IMR-90 (cell line): ENCODE data around the gene ING3. TPM values are rescaled to one million over a fixed set of nuclear protein-coding genes. Genes with fewer than 3 reads are reported as not detected.
A peak's percentile ranks its signal among the peaks of the same experiment; 100 is the strongest.

Source experiments
- ATAC-seq: fragments of 200-7000 bp; cut with Tn5 transposase; 2 replicates; pipeline ENCODE4 v1.9.1; 2020; ENCODE audit warnings: low read depth, mild to moderate bottlenecking, moderate library complexity
- BruUV-seq: library from RNA; stranded (reverse); fragments of 400-500 nt; replicated peaks from 2 replicates; lab custom pipeline; 2021; lab: Mats Ljungman, UMichigan
- CTCF ChIA-PET: fragments of 300-600 bp; formaldehyde crosslinking; extraction: SDS; loops from one replicate; lab custom pipeline; 2021; ENCODE audit warnings: antibody characterized with exemption; lab: Yijun Ruan, JAX
- POLR2A ChIA-PET: fragments of 300-600 bp; sonication (Branson Sonifier 250); formaldehyde crosslinking; loops from one replicate; lab custom pipeline; 2022; ENCODE audit warnings: antibody characterized with exemption; ENCODE audit not compliant: unreplicated experiment; lab: Charles Lee
- DNase-seq: peaks from one replicate; pipeline ENCODE4 v3.0.0; 2013
- H2AFZ ChIP-seq: replicated peaks from 2 replicates; pipeline ENCODE3; 2013; ENCODE audit warnings: low read length, mild to moderate bottlenecking; ENCODE audit not compliant: poor library complexity
- H2AK5ac ChIP-seq: 2 replicates; pipeline ENCODE4 v1.6.1; 2013; ENCODE audit warnings: low read depth, low read length, inconsistent platforms
- H2AK9ac ChIP-seq: replicated peaks from 2 replicates; pipeline ENCODE3; 2013; ENCODE audit warnings: mild to moderate bottlenecking, low read depth, low read length, moderate library complexity; ENCODE audit not compliant: poor library complexity
- H2BK120ac ChIP-seq: 2 replicates; pipeline ENCODE4 v1.6.1; 2013; ENCODE audit warnings: low read depth, low read length, inconsistent platforms
- H2BK15ac ChIP-seq: 3 replicates; pipeline ENCODE4 v1.6.1; 2013; ENCODE audit warnings: low read depth, low read length, inconsistent platforms
- H2BK20ac ChIP-seq: 2 replicates; pipeline ENCODE4 v1.6.1; 2013; ENCODE audit warnings: low read depth, mild to moderate bottlenecking, inconsistent platforms, low read length, moderate library complexity
- H2BK5ac ChIP-seq: 2 replicates; pipeline ENCODE4 v1.6.1; 2013; ENCODE audit warnings: mild to moderate bottlenecking, low read depth, low read length, inconsistent platforms; ENCODE audit not compliant: poor library complexity, severe bottlenecking
- H3K14ac ChIP-seq: replicated peaks from 2 replicates; pipeline ENCODE4 v1.6.1; 2013; ENCODE audit warnings: low read depth, low read length, inconsistent platforms
- H3K18ac ChIP-seq: 2 replicates; pipeline ENCODE4 v1.6.1; 2013; ENCODE audit warnings: low read depth, low read length, control low read depth
- H3K23ac ChIP-seq: 2 replicates; pipeline ENCODE4 v1.6.1; 2013; ENCODE audit warnings: low read depth, low read length, inconsistent platforms
- H3K27ac ChIP-seq: 2 replicates; pipeline ENCODE4 v1.5.1; 2013; ENCODE audit warnings: mild to moderate bottlenecking, control low read depth, low read length; ENCODE audit not compliant: insufficient read depth
- H3K27me3 ChIP-seq: 2 replicates; pipeline ENCODE4 v1.6.1; 2013; ENCODE audit warnings: low read length; ENCODE audit not compliant: control insufficient read depth, insufficient read depth
- H3K36me3 ChIP-seq: 2 replicates; pipeline ENCODE4 v1.6.1; 2013; ENCODE audit warnings: low read length, mixed read lengths; ENCODE audit not compliant: control insufficient read depth, insufficient read depth
- H3K4ac ChIP-seq: 2 replicates; pipeline ENCODE4 v1.6.1; 2013; ENCODE audit warnings: low read depth, low read length, inconsistent platforms
- H3K4me1 ChIP-seq: 2 replicates; pipeline ENCODE4 v1.6.1; 2013; ENCODE audit warnings: low read length, mixed read lengths; ENCODE audit not compliant: control insufficient read depth, insufficient read depth
- H3K4me2 ChIP-seq: 2 replicates; pipeline ENCODE4 v1.6.1; 2013; ENCODE audit warnings: low read depth, mild to moderate bottlenecking, control low read depth, low read length, moderate library complexity
- H3K4me3 ChIP-seq: 2 replicates; pipeline ENCODE4 v1.5.1; 2013; ENCODE audit warnings: low read depth, mild to moderate bottlenecking, control low read depth, low read length, moderate library complexity; ENCODE audit not compliant: insufficient read depth
- H3K56ac ChIP-seq: 2 replicates; pipeline ENCODE4 v1.6.1; 2013; ENCODE audit warnings: low read length, inconsistent platforms; ENCODE audit not compliant: insufficient read depth; ENCODE audit errors: extremely low read depth
- H3K79me1 ChIP-seq, 2 experiments: 2 replicates each; pipeline ENCODE4 v1.6.1; 2013; ENCODE audit warnings: low read length in 2 of 2, inconsistent platforms in 1 of 2, low read depth in 1 of 2
- H3K9ac ChIP-seq: 2 replicates; pipeline ENCODE4 v1.6.1; 2013; ENCODE audit warnings: low read depth, low read length, control low read depth
- H3K9me1 ChIP-seq: 2 replicates; pipeline ENCODE4 v1.6.1; 2013; ENCODE audit warnings: low read length, inconsistent platforms; ENCODE audit not compliant: insufficient read depth
- H3K9me3 ChIP-seq: 2 replicates; pipeline ENCODE4 v1.6.1; 2013; ENCODE audit warnings: low read length; ENCODE audit not compliant: control insufficient read depth, insufficient read depth
- H4K20me1 ChIP-seq: 2 replicates; pipeline ENCODE4 v1.6.1; 2013; ENCODE audit warnings: low read length, inconsistent platforms; ENCODE audit not compliant: insufficient read depth
- H4K5ac ChIP-seq: 2 replicates; pipeline ENCODE4 v1.6.1; 2013; ENCODE audit warnings: mild to moderate bottlenecking, low read depth, low read length, control low read depth
- H4K8ac ChIP-seq, 2 experiments: 2 replicates each; pipeline ENCODE4 v1.6.1; 2013; ENCODE audit warnings: low read depth in 2 of 2, low read length in 2 of 2, control low read depth in 1 of 2, inconsistent platforms in 1 of 2
- H4K91ac ChIP-seq: 2 replicates; pipeline ENCODE4 v1.6.1; 2013; ENCODE audit warnings: low read depth, low read length, inconsistent platforms; ENCODE audit not compliant: insufficient read depth
- BHLHE40 ChIP-seq: fragments of 150-350 bp; IDR thresholded peaks from 2 replicates; pipeline ENCODE4 v1.6.1; 2016; ENCODE audit warnings: mild to moderate bottlenecking, low read depth, low read length
- CEBPB ChIP-seq: IDR thresholded peaks from 2 replicates; pipeline ENCODE4 v1.6.1; 2012; ENCODE audit warnings: low read depth, low read length, improper control_type of control experiment
- CHD1 ChIP-seq: IDR thresholded peaks from 2 replicates; pipeline ENCODE4 v1.6.1; 2012; ENCODE audit warnings: low read depth, low read length, improper control_type of control experiment
- FOS ChIP-seq: fragments of 150-350 bp; IDR thresholded peaks from 2 replicates; pipeline ENCODE4 v1.6.1; 2016; ENCODE audit warnings: low read depth, low read length
- MAFK ChIP-seq: IDR thresholded peaks from 2 replicates; pipeline ENCODE4 v1.6.1; 2012; ENCODE audit warnings: low read depth, low read length, improper control_type of control experiment
- MAZ ChIP-seq: IDR thresholded peaks from 2 replicates; pipeline ENCODE4 v1.6.1; 2012; ENCODE audit warnings: low read depth, mild to moderate bottlenecking, low read length, improper control_type of control experiment, moderate library complexity, borderline replicate concordance
- MXI1 ChIP-seq: IDR thresholded peaks from 2 replicates; pipeline ENCODE4 v1.6.1; 2012; ENCODE audit warnings: low read depth, mild to moderate bottlenecking, low read length, moderate library complexity, borderline replicate concordance
- NFE2L2 ChIP-seq: fragments of 150-350 bp; IDR thresholded peaks from 2 replicates; pipeline ENCODE4 v1.6.1; 2016; ENCODE audit warnings: low read depth, mild to moderate bottlenecking, low read length
- POLR2A ChIP-seq: IDR thresholded peaks from 2 replicates; pipeline ENCODE4 v1.6.1; 2012; ENCODE audit warnings: mild to moderate bottlenecking, low read depth, low read length
- RAD21 ChIP-seq: IDR thresholded peaks from 2 replicates; pipeline ENCODE4 v1.6.1; 2012; ENCODE audit warnings: low read length, improper control_type of control experiment
- RCOR1 ChIP-seq: IDR thresholded peaks from 2 replicates; pipeline ENCODE4 v1.6.1; 2012; ENCODE audit warnings: mild to moderate bottlenecking, low read length, improper control_type of control experiment; ENCODE audit not compliant: insufficient replicate concordance
- RFX5 ChIP-seq: IDR thresholded peaks from 2 replicates; pipeline ENCODE4 v1.8.0; 2012; ENCODE audit warnings: low read depth, mild to moderate bottlenecking, low read length, moderate library complexity
- SMC3 ChIP-seq: fragments of 150-350 bp; IDR thresholded peaks from 2 replicates; pipeline ENCODE4 v1.6.1; 2016; ENCODE audit warnings: low read depth, mild to moderate bottlenecking, antibody characterized with exemption, low read length, moderate library complexity
- WGBS, 2 experiments: methylation state at CpG; one replicate each; pipeline versions ENCODE4 v1.1.5 to v1.1.7; 2013; ENCODE audit warnings: missing lambda C conversion rate in 2 of 2; ENCODE audit not compliant: insufficient read length in 1 of 2; ENCODE audit errors: extremely low coverage in 2 of 2; 5-methylcytosine and 5-hydroxymethylcytosine counted together
- dilution Hi-C: fragments of 300-500 bp; cut with HindIII; formaldehyde crosslinking; loops from one replicate; pipeline ENCODE4 v1.14.3; 2018; ENCODE audit warnings: low sequenced_read_pairs; ENCODE audit not compliant: unreplicated experiment
- in situ Hi-C: fragments of 300-500 bp; cut with MboI; formaldehyde crosslinking; loops from 3 replicates; pipeline ENCODE4 v1.14.3; 2019; ENCODE audit warnings: low sequenced_read_pairs, inconsistent platforms, mixed read lengths
- intact Hi-C: fragments of 100-400 bp; cut with micrococcal nuclease; formaldehyde crosslinking; loops from 2 replicates; pipeline ENCODE4 v1.10.0; 2022
- polyA plus RNA-seq, 3 experiments: library from polyadenylated mRNA; depleted of rRNA; stranded (reverse); fragments of >200 nt; gene quantifications; 2 replicates each; pipeline ENCODE4 v1.2.3, GENCODE V29; 2012; ENCODE audit warnings: low replicate concordance in 1 of 3
- total RNA-seq: library from RNA; depleted of rRNA; stranded (reverse); fragments of >200 nt; gene quantifications from 2 replicates; pipeline ENCODE4 v1.2.3, GENCODE V29; 2012
- TF ChIP-seq, protein P1 (sequence below): conservative IDR thresholded peaks from 2 replicates; pipeline ENCODE4 v1.5.1; 2012; ENCODE audit warnings: mild to moderate bottlenecking, low read depth, low read length, improper control_type of control experiment
- TF ChIP-seq, protein P2 (sequence below): fragments of 150-350 bp; IDR thresholded peaks from 2 replicates; pipeline ENCODE4 v1.6.1; 2017; ENCODE audit warnings: mild to moderate bottlenecking, antibody characterized with exemption, low read length, low read depth
- TF ChIP-seq, protein P3 (sequence below): fragments of 150-350 bp; IDR thresholded peaks from 2 replicates; pipeline ENCODE4 v1.6.1; 2016; ENCODE audit warnings: low read depth, mild to moderate bottlenecking, low read length, moderate library complexity, borderline replicate concordance

ING3 gene
- total and polyA plus RNA-seq, 2 of the 4 experiments (the other 2 are of a cell fraction) = 7.2 to 11.3 TPM

DNA sequence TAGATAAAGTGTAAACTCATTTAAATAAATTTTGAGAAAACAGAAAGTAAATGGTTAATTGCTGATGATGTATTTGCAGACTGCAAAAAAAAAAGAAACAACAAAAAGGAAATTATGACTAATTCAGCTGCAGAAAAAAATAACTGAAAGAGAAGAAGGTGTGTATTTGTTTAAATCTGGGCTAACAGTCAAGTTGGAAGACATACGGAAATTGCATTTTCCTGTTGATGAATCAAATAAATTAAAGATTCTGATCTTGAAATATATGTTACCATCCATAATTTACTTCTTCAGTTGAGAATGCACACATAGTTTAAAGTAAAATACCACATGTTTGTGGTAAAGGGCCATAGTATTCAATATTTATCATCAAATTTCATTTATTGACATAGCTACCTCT lies 19.3 kb upstream of the ING3 start:
- no peak overlapping the region for H3K18ac ChIP-seq
- H3K9me1 ChIP-seq = no peaks in the 10 kb centered on the region
- no peak overlapping the region for H3K56ac ChIP-seq
- H2AFZ ChIP-seq = no peak overlapping the region
- in situ Hi-C loops (no loop called here), dilution Hi-C loops (no loop called here), intact Hi-C loops (no loop called here)
- H4K5ac ChIP-seq = no peak overlapping the region
- H2BK20ac ChIP-seq = no peak overlapping the region
- no peaks in the 10 kb centered on the region for H3K36me3 ChIP-seq
- H3K4me2 ChIP-seq = no peak overlapping the region
- H3K4me3 ChIP-seq = no peak overlapping the region
- H3K27me3 ChIP-seq = no peaks in the 10 kb centered on the region
- no peak overlapping the region for H3K4ac ChIP-seq
- peaks cover 3% of the 10 kb centered on the region for H3K4me1 ChIP-seq
- H3K79me1 ChIP-seq = no peaks in the 10 kb centered on the region
- H3K23ac ChIP-seq = no peak overlapping the region
- DNase-seq (peak; percentile 4), ATAC-seq (no peak; the same call in 1 of the 2 replicates)
- H3K27ac ChIP-seq = no peak overlapping the region
- no peak overlapping the region for H2BK15ac ChIP-seq
- no peaks in the 10 kb centered on the region for H4K20me1 ChIP-seq
- no peak overlapping the region for H2AK5ac ChIP-seq
- TF ChIP-seq RAD21 = no peak
- no peak for TF ChIP-seq CHD1
- no peak for TF ChIP-seq RFX5
- no peak for TF ChIP-seq BHLHE40
- no peak for TF ChIP-seq CEBPB
- TF ChIP-seq, protein P1, sequence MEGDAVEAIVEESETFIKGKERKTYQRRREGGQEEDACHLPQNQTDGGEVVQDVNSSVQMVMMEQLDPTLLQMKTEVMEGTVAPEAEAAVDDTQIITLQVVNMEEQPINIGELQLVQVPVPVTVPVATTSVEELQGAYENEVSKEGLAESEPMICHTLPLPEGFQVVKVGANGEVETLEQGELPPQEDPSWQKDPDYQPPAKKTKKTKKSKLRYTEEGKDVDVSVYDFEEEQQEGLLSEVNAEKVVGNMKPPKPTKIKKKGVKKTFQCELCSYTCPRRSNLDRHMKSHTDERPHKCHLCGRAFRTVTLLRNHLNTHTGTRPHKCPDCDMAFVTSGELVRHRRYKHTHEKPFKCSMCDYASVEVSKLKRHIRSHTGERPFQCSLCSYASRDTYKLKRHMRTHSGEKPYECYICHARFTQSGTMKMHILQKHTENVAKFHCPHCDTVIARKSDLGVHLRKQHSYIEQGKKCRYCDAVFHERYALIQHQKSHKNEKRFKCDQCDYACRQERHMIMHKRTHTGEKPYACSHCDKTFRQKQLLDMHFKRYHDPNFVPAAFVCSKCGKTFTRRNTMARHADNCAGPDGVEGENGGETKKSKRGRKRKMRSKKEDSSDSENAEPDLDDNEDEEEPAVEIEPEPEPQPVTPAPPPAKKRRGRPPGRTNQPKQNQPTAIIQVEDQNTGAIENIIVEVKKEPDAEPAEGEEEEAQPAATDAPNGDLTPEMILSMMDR = no peak
- no peak for TF ChIP-seq RCOR1
- no peak for TF ChIP-seq MAFK
- TF ChIP-seq SMC3 = no peak
- TF ChIP-seq NFE2L2 = no peak
- no peak for TF ChIP-seq FOS
- TF ChIP-seq, protein P2, sequence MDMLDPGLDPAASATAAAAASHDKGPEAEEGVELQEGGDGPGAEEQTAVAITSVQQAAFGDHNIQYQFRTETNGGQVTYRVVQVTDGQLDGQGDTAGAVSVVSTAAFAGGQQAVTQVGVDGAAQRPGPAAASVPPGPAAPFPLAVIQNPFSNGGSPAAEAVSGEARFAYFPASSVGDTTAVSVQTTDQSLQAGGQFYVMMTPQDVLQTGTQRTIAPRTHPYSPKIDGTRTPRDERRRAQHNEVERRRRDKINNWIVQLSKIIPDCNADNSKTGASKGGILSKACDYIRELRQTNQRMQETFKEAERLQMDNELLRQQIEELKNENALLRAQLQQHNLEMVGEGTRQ = no peak
- TF ChIP-seq MXI1 = no peak
- TF ChIP-seq MAZ = no peak
- TF ChIP-seq POLR2A = no peak
- TF ChIP-seq, protein P3, sequence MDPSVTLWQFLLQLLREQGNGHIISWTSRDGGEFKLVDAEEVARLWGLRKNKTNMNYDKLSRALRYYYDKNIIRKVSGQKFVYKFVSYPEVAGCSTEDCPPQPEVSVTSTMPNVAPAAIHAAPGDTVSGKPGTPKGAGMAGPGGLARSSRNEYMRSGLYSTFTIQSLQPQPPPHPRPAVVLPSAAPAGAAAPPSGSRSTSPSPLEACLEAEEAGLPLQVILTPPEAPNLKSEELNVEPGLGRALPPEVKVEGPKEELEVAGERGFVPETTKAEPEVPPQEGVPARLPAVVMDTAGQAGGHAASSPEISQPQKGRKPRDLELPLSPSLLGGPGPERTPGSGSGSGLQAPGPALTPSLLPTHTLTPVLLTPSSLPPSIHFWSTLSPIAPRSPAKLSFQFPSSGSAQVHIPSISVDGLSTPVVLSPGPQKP = no peak
- no peak overlapping the region for H4K8ac ChIP-seq
- CTCF ChIA-PET = interaction anchor here (1.0 kb wide), 1 partner anchor 206 kb away, joined by 3 read pairs; no protein-coding TSS in a partner anchor
- no peak overlapping the region for H2BK120ac ChIP-seq
- no CpG with 5 or more reads among the region's 1 CpG for WGBS, 2 experiments
- H2AK9ac ChIP-seq = no peak overlapping the region
- H3K9ac ChIP-seq = no peak overlapping the region
- H2BK5ac ChIP-seq = no peak overlapping the region
- no peaks in the 10 kb centered on the region for H3K9me3 ChIP-seq
- H4K91ac ChIP-seq = no peak overlapping the region
- BruUV-seq = no TSS peak
- POLR2A ChIA-PET = no interaction called here
- no peak overlapping the region for H3K14ac ChIP-seq
